Gastroesophageal sphincter (tissue), 4 donors: ENCODE results near the gene WNK2. TPM values are rescaled to one million over a fixed set of nuclear protein-coding genes. Genes with fewer than 3 reads are reported as not detected.

Experiments used
- ATAC-seq: fragments of 150-250 bp; one replicate; pipeline ENCODE4 v1.9.1; 2016; ENCODE audit warnings: mild to moderate bottlenecking, moderate library complexity
- H3K27ac ChIP-seq, 4 donors: fragments of 200-600 bp; sonication (generic) in 3 of 4; 1 replicate in 3 of 4; 2 replicates in 1 of 4; pipeline ENCODE4 v1.5.1; 2016 to 2019
- H3K27me3 ChIP-seq: fragments of 200-600 bp; sonication (generic); one replicate; pipeline ENCODE4 v1.5.1; 2019
- H3K36me3 ChIP-seq, 2 donors: fragments of 200-600 bp; sonication (generic); one replicate each; pipeline ENCODE4 v1.5.1; 2019; ENCODE audit warnings: control low read depth in 1 of 2
- H3K4me1 ChIP-seq, 3 donors: fragments of 200-600 bp; sonication (generic); 1 replicate in 2 of 3; 2 replicates in 1 of 3; pipeline ENCODE4 v1.5.1; 2016 to 2019; ENCODE audit warnings: control low read depth in 2 of 3
- H3K4me3 ChIP-seq, 2 donors: fragments of 200-600 bp; sonication (generic); one replicate each; pipeline ENCODE4 v1.5.1; 2019; ENCODE audit warnings: mild to moderate bottlenecking in 1 of 2, moderate library complexity in 1 of 2
- H3K9me3 ChIP-seq, 3 donors: fragments of 200-600 bp; sonication (generic); one replicate each; pipeline ENCODE4 v1.5.1; 2017 to 2019; ENCODE audit warnings: control low read depth in 2 of 3
- CTCF ChIP-seq, 4 experiments: fragments of 200-600 bp in 2 of 4; fragments of 450-650 bp in 2 of 4; sonication (generic) in 1 of 4; IDR thresholded peaks; one replicate each; pipeline ENCODE4 v1.5.1; 2017 to 2019; ENCODE audit warnings: antibody characterized with exemption in 4 of 4, mild to moderate bottlenecking in 2 of 4, moderate library complexity in 2 of 4
- EP300 ChIP-seq: sonication (generic); formaldehyde crosslinking; IDR thresholded peaks from one replicate; pipeline ENCODE4 v1.6.1; 2017; ENCODE audit warnings: antibody characterized with exemption, mild to moderate bottlenecking
- POLR2A ChIP-seq, 2 donors: fragments of 450-650 bp; IDR thresholded peaks; one replicate each; pipeline ENCODE4 v1.6.1; 2017; ENCODE audit warnings: antibody characterized with exemption in 2 of 2, mild to moderate bottlenecking in 2 of 2, moderate library complexity in 1 of 2
- POLR2AphosphoS5 ChIP-seq: sonication (generic); formaldehyde crosslinking; IDR thresholded peaks from one replicate; pipeline ENCODE4 v1.6.1; 2017; ENCODE audit warnings: antibody characterized with exemption
- WGBS, 2 donors: methylation state at CpG; one replicate each; pipeline ENCODE4 v1.1.5; 2018; ENCODE audit warnings: low coverage in 1 of 2; 5-methylcytosine and 5-hydroxymethylcytosine counted together
- total RNA-seq, 4 donors: library from RNA; depleted of rRNA; stranded (reverse); fragments of >200 nt; gene quantifications; one replicate each; pipeline ENCODE4 v1.1.0, GENCODE V29; 2016

Gene WNK2
- total RNA-seq, 4 donors from 2014 or later = 26.8 to 104 (median 48.6) TPM

- H3K4me3 ChIP-seq = no peak overlapping the region
- H3K27ac ChIP-seq = no peak overlapping the region
- no peak for ATAC-seq
- no peaks in the 10 kb centered on the region for H3K4me1 ChIP-seq
- no peaks in the 10 kb centered on the region for H3K27me3 ChIP-seq
- H3K9me3 ChIP-seq = no peaks in the 10 kb centered on the region
- H3K36me3 ChIP-seq = no peaks in the 10 kb centered on the region
- no peak for TF ChIP-seq POLR2AphosphoS5
- TF ChIP-seq EP300 = no peak
- WGBS, 2 donors = 79 to 83% methylated on average over 4 to 6 of the region's 6 CpGs
These were observed 102.6 kb downstream of the WNK2 start for GRCh38 chr9:93286252-93287188.

- no peaks in the 10 kb centered on the region for H3K4me1 ChIP-seq
- H3K27me3 ChIP-seq = no peaks in the 10 kb centered on the region
- H3K36me3 ChIP-seq = peaks cover 0 to under 1% of the 10 kb centered on the region in 2 donors
- TF ChIP-seq EP300 (no peak), CTCF (IDR thresholded peaks at IDR 0.05) (no peak), POLR2A (IDR thresholded peaks at IDR 0.05) (no peak), POLR2AphosphoS5 (no peak)
- no peak overlapping the region for H3K4me3 ChIP-seq
- WGBS, 2 donors = 80 to 95% methylated on average over 8 to 10 of the region's 10 CpGs
- no peak for ATAC-seq
- no peak overlapping the region for H3K27ac ChIP-seq
- no peaks in the 10 kb centered on the region for H3K9me3 ChIP-seq
These were observed 103.2 kb downstream of the WNK2 start for GRCh38 chr9:93287189-93287552.

- H3K27me3 ChIP-seq = no peaks in the 10 kb centered on the region
- H3K9me3 ChIP-seq = no peaks in the 10 kb centered on the region
- H3K36me3 ChIP-seq = peaks cover 0 to 4% of the 10 kb centered on the region in 2 donors
- H3K4me3 ChIP-seq = no peak overlapping the region
- ATAC-seq = no peak
- H3K27ac ChIP-seq = no peak overlapping the region
- WGBS, 2 donors = 63 to 93% methylated on average over 1 of the region's 5 CpGs
- TF ChIP-seq POLR2AphosphoS5 (no peak), EP300 (no peak), CTCF (IDR thresholded peaks at IDR 0.05) (no peak), POLR2A (IDR thresholded peaks at IDR 0.05) (no peak)
- no peaks in the 10 kb centered on the region for H3K4me1 ChIP-seq
These were observed 103.7 kb downstream of the WNK2 start for GRCh38 chr9:93287593-93287992.

- TF ChIP-seq POLR2A (IDR thresholded peaks at IDR 0.05) (no peak), EP300 (no peak), CTCF (IDR thresholded peaks at IDR 0.05) (no peak), POLR2AphosphoS5 (no peak)
- Histone ChIP-seq H3K9me3 (no peaks in the 10 kb centered on the region), H3K36me3 (peaks cover 0 to 12% of the 10 kb centered on the region in 2 donors), H3K4me1 (no peaks in the 10 kb centered on the region), H3K4me3 (no peak overlapping the region), H3K27me3 (no peaks in the 10 kb centered on the region), H3K27ac (no peak overlapping the region)
- no peak for ATAC-seq
- 58% methylated on average over 5 of the region's 8 CpGs; no CpG with 5 or more reads in 1 of the 2 donors for WGBS, 2 donors
These were observed 104.4 kb downstream of the WNK2 start for GRCh38 chr9:93288341-93288740.

- 74% methylated on average over 5 of the region's 32 CpGs; no CpG with 5 or more reads in 1 of the 2 donors for WGBS, 2 donors
- H3K9me3 ChIP-seq = no peaks in the 10 kb centered on the region
- TF ChIP-seq POLR2AphosphoS5 = peak; percentile 11
- TF ChIP-seq POLR2A (IDR thresholded peaks at IDR 0.05) = no peak
- no peak for ATAC-seq
- no peaks in the 10 kb centered on the region for H3K4me1 ChIP-seq
- H3K36me3 ChIP-seq = peaks cover 0 to 20% of the 10 kb centered on the region in 2 donors
- H3K4me3 ChIP-seq = no peak overlapping the region
- H3K27me3 ChIP-seq = no peaks in the 10 kb centered on the region
- H3K27ac ChIP-seq = no peak overlapping the region
These were observed 105.2 kb downstream of the WNK2 start for GRCh38 chr9:93288891-93289883.
